Stimulated activated effector memory CD8-positive, alpha-beta T cell treated with anti-CD3 and anti-CD28 coated beads, Interleukin-12 subunit alpha, Interleukin-12 subunit beta, amount 100 ng/mL, for 72 hours (primary cell): Measurements from ENCODE around the gene PHACTR3.

Source experiments
- ATAC-seq: fragments of 150-1000 bp; cut with Tn5 transposase; 2 replicates; pipeline ENCODE4 v1.10.0; 2021
- DNase-seq, 2 donors: peaks; one replicate each; pipeline ENCODE4 v3.0.0; 2021 to 2022; ENCODE audit warnings: low spot score in 2 of 2
- H3K27ac Mint-ChIP-seq: one replicate; pipeline ENCODE4 v1.8.0; 2022; ENCODE audit warnings: mild to moderate bottlenecking, mixed read lengths
- H3K36me3 Mint-ChIP-seq: one replicate; pipeline ENCODE4 v1.8.0; 2022; ENCODE audit warnings: mild to moderate bottlenecking, mixed read lengths
- H3K4me1 Mint-ChIP-seq: one replicate; pipeline ENCODE4 v1.8.0; 2022; ENCODE audit warnings: mixed read lengths
- H3K4me3 Mint-ChIP-seq: one replicate; pipeline ENCODE4 v1.8.0; 2022; ENCODE audit warnings: mild to moderate bottlenecking, mixed read lengths
- H3K9me3 Mint-ChIP-seq: one replicate; pipeline ENCODE4 v1.8.0; 2022; ENCODE audit warnings: mixed read lengths

PHACTR3 gene

GRCh38 chr20:59781226-59781625, 176.9 kb downstream of the PHACTR3 start:
- no peak overlapping the region for H3K27ac Mint-ChIP-seq
- no peaks in the 10 kb centered on the region for H3K4me1 Mint-ChIP-seq
- H3K9me3 Mint-ChIP-seq: no peaks in the 10 kb centered on the region
- H3K36me3 Mint-ChIP-seq: no peaks in the 10 kb centered on the region
- no peak overlapping the region for H3K4me3 Mint-ChIP-seq
- DNase-seq: peak in 1 of 2 donors; percentile 23
- no peak for ATAC-seq

GRCh38 chr20:59782986-59783640, 178.8 kb downstream of the PHACTR3 start:
- peak; percentile 22 for ATAC-seq
- H3K27ac Mint-ChIP-seq: no peak overlapping the region
- H3K36me3 Mint-ChIP-seq: no peaks in the 10 kb centered on the region
- no peaks in the 10 kb centered on the region for H3K4me1 Mint-ChIP-seq
- no peaks in the 10 kb centered on the region for H3K9me3 Mint-ChIP-seq
- DNase-seq: peak; percentile 7 to 63
- H3K4me3 Mint-ChIP-seq: no peak overlapping the region

- DNase-seq (no peak), ATAC-seq (no peak)
- Mint-ChIP-seq H3K4me3 (no peak overlapping the region), H3K36me3 (no peaks in the 10 kb centered on the region), H3K27ac (no peak overlapping the region), H3K9me3 (no peaks in the 10 kb centered on the region), H3K4me1 (no peaks in the 10 kb centered on the region)
Measured at GRCh38 chr20:59783641-59784010, 179.3 kb downstream of the PHACTR3 start.

GRCh38 chr20:59784365-59784764, 180.0 kb downstream of the PHACTR3 start:
- no peak overlapping the region for H3K4me3 Mint-ChIP-seq
- no peaks in the 10 kb centered on the region for H3K4me1 Mint-ChIP-seq
- ATAC-seq: no peak
- H3K9me3 Mint-ChIP-seq: no peaks in the 10 kb centered on the region
- no peak for DNase-seq
- no peaks in the 10 kb centered on the region for H3K36me3 Mint-ChIP-seq
- no peak overlapping the region for H3K27ac Mint-ChIP-seq

- no peaks in the 10 kb centered on the region for H3K36me3 Mint-ChIP-seq
- H3K27ac Mint-ChIP-seq: no peak overlapping the region
- H3K4me3 Mint-ChIP-seq: no peak overlapping the region
- no peaks in the 10 kb centered on the region for H3K9me3 Mint-ChIP-seq
- peak in 1 of 2 donors; percentile 32 for DNase-seq
- no peaks in the 10 kb centered on the region for H3K4me1 Mint-ChIP-seq
- no peak for ATAC-seq
Measured at GRCh38 chr20:59784791-59785668, 180.7 kb downstream of the PHACTR3 start.

GRCh38 chr20:59785669-59785959, 181.3 kb downstream of the PHACTR3 start:
- no peak overlapping the region for H3K4me3 Mint-ChIP-seq
- no peak for DNase-seq
- no peaks in the 10 kb centered on the region for H3K9me3 Mint-ChIP-seq
- H3K27ac Mint-ChIP-seq: no peak overlapping the region
- H3K36me3 Mint-ChIP-seq: no peaks in the 10 kb centered on the region
- ATAC-seq: no peak
- no peaks in the 10 kb centered on the region for H3K4me1 Mint-ChIP-seq

GRCh38 chr20:59785986-59786795, 181.9 kb downstream of the PHACTR3 start:
- DNase-seq (peak in 1 of 2 donors; percentile 32), ATAC-seq (no peak)
- H3K36me3 Mint-ChIP-seq: no peaks in the 10 kb centered on the region
- no peak overlapping the region for H3K27ac Mint-ChIP-seq
- no peak overlapping the region for H3K4me3 Mint-ChIP-seq
- H3K4me1 Mint-ChIP-seq: no peaks in the 10 kb centered on the region
- no peaks in the 10 kb centered on the region for H3K9me3 Mint-ChIP-seq

- Mint-ChIP-seq H3K36me3 (no peaks in the 10 kb centered on the region), H3K27ac (no peak overlapping the region), H3K4me3 (no peak overlapping the region), H3K9me3 (peaks cover 4% of the 10 kb centered on the region), H3K4me1 (no peaks in the 10 kb centered on the region)
- ATAC-seq (no peak), DNase-seq (peak in 1 of 2 donors; percentile 34)
Measured at GRCh38 chr20:59786801-59787537, 182.6 kb downstream of the PHACTR3 start.

GRCh38 chr20:59787538-59787890, 183.2 kb downstream of the PHACTR3 start:
- H3K9me3 Mint-ChIP-seq: peaks cover 4% of the 10 kb centered on the region
- H3K27ac Mint-ChIP-seq: no peak overlapping the region
- no peaks in the 10 kb centered on the region for H3K4me1 Mint-ChIP-seq
- no peak overlapping the region for H3K4me3 Mint-ChIP-seq
- ATAC-seq (no peak), DNase-seq (peak in 1 of 2 donors; percentile 23)
- H3K36me3 Mint-ChIP-seq: no peaks in the 10 kb centered on the region

GRCh38 chr20:59788196-59788735, 183.9 kb downstream of the PHACTR3 start:
- Mint-ChIP-seq H3K36me3 (no peaks in the 10 kb centered on the region), H3K4me3 (no peak overlapping the region), H3K27ac (no peak overlapping the region), H3K4me1 (no peaks in the 10 kb centered on the region), H3K9me3 (peaks cover 4% of the 10 kb centered on the region)
- DNase-seq: peak in 1 of 2 donors; percentile 15
- no peak for ATAC-seq

GRCh38 chr20:59788811-59789397, 184.6 kb downstream of the PHACTR3 start:
- Mint-ChIP-seq H3K36me3 (no peaks in the 10 kb centered on the region), H3K9me3 (peaks cover 4% of the 10 kb centered on the region), H3K4me3 (no peak overlapping the region), H3K4me1 (no peaks in the 10 kb centered on the region), H3K27ac (no peak overlapping the region)
- DNase-seq (peak in 1 of 2 donors; percentile 3), ATAC-seq (no peak)

GRCh38 chr20:59789686-59790085, 185.3 kb downstream of the PHACTR3 start:
- no peaks in the 10 kb centered on the region for H3K4me1 Mint-ChIP-seq
- no peaks in the 10 kb centered on the region for H3K36me3 Mint-ChIP-seq
- ATAC-seq: no peak
- H3K4me3 Mint-ChIP-seq: no peak overlapping the region
- peak in 1 of 2 donors; percentile 8 for DNase-seq
- no peak overlapping the region for H3K27ac Mint-ChIP-seq
- peaks cover 4% of the 10 kb centered on the region for H3K9me3 Mint-ChIP-seq

GRCh38 chr20:59790346-59790745, 186.0 kb downstream of the PHACTR3 start:
- Mint-ChIP-seq H3K36me3 (no peaks in the 10 kb centered on the region), H3K27ac (no peak overlapping the region), H3K4me3 (no peak overlapping the region), H3K9me3 (peaks cover 4% of the 10 kb centered on the region), H3K4me1 (no peaks in the 10 kb centered on the region)
- DNase-seq (no peak), ATAC-seq (no peak)

- DNase-seq (no peak), ATAC-seq (no peak)
- no peaks in the 10 kb centered on the region for H3K36me3 Mint-ChIP-seq
- no peak overlapping the region for H3K27ac Mint-ChIP-seq
- H3K4me1 Mint-ChIP-seq: no peaks in the 10 kb centered on the region
- H3K4me3 Mint-ChIP-seq: no peak overlapping the region
- peaks cover 10% of the 10 kb centered on the region for H3K9me3 Mint-ChIP-seq
Measured at GRCh38 chr20:59792300-59792699, 188.0 kb downstream of the PHACTR3 start.
